HEK293T (cell line): ENCODE measurements around the gene PTPN2.

Experiments
- CTCF ChIA-PET: fragments of 350-600 bp; formaldehyde crosslinking; extraction: SDS; loops from one replicate; lab custom pipeline; 2021; ENCODE audit warnings: antibody characterized with exemption, inconsistent platforms; lab: Yijun Ruan, JAX
- POLR2A ChIA-PET: fragments of 350-600 bp; formaldehyde crosslinking; extraction: SDS; loops from one replicate; lab custom pipeline; 2020; ENCODE audit warnings: antibody characterized with exemption, inconsistent platforms; lab: Yijun Ruan, JAX
- DNase-seq: peaks from one replicate; pipeline ENCODE4 v3.0.0; 2012; ENCODE audit warnings: mixed read lengths; ENCODE audit errors: extremely low spot score
- ARNT ChIP-seq: fragments of 450-650 bp; IDR thresholded peaks from 2 replicates; pipeline ENCODE4 v1.6.1; 2017; ENCODE audit warnings: mild to moderate bottlenecking
- BHLHE40 ChIP-seq: fragments of 450-650 bp; IDR thresholded peaks from 2 replicates; pipeline ENCODE4 v1.6.1; 2016; ENCODE audit warnings: mild to moderate bottlenecking, moderate library complexity, borderline replicate concordance
- CTBP1 ChIP-seq: fragments of 450-650 bp; IDR thresholded peaks from 2 replicates; pipeline ENCODE4 v1.6.1; 2016; ENCODE audit warnings: borderline replicate concordance
- ELF4 ChIP-seq: fragments of 450-650 bp; IDR thresholded peaks from 2 replicates; pipeline ENCODE4 v1.6.1; 2017; ENCODE audit warnings: antibody characterized with exemption
- FOXA1 ChIP-seq: fragments of 450-650 bp; IDR thresholded peaks from 2 replicates; pipeline ENCODE4 v1.6.1; 2016; ENCODE audit warnings: mild to moderate bottlenecking
- FOXK2 ChIP-seq: fragments of 450-650 bp; IDR thresholded peaks from 2 replicates; pipeline ENCODE4 v1.6.1; 2016; ENCODE audit warnings: mild to moderate bottlenecking
- FOXM1 ChIP-seq: fragments of 450-650 bp; IDR thresholded peaks from 2 replicates; pipeline ENCODE4 v1.6.1; 2017; ENCODE audit warnings: mild to moderate bottlenecking, borderline replicate concordance
- HDGF ChIP-seq: fragments of 450-650 bp; IDR thresholded peaks from 2 replicates; pipeline ENCODE4 v1.6.1; 2017; ENCODE audit warnings: antibody characterized with exemption, borderline replicate concordance
- L3MBTL2 ChIP-seq: fragments of 450-650 bp; conservative IDR thresholded peaks from 2 replicates; pipeline ENCODE4 v1.6.1; 2016; ENCODE audit warnings: mild to moderate bottlenecking
- LEF1 ChIP-seq: fragments of 450-650 bp; IDR thresholded peaks from 2 replicates; pipeline ENCODE4 v1.6.1; 2017; ENCODE audit warnings: mild to moderate bottlenecking, borderline replicate concordance
- NFRKB ChIP-seq: fragments of 450-650 bp; IDR thresholded peaks from 2 replicates; pipeline ENCODE4 v1.6.1; 2016; ENCODE audit warnings: mild to moderate bottlenecking, moderate library complexity
- SP1 ChIP-seq: fragments of 450-650 bp; IDR thresholded peaks from 2 replicates; pipeline ENCODE4 v1.6.1; 2017
- SUZ12 ChIP-seq: fragments of 450-650 bp; IDR thresholded peaks from 2 replicates; pipeline ENCODE4 v1.6.1; 2016; ENCODE audit warnings: mild to moderate bottlenecking
- TARDBP ChIP-seq: fragments of 450-650 bp; IDR thresholded peaks from 2 replicates; pipeline ENCODE4 v1.6.1; 2016
- ZNF384 ChIP-seq: fragments of 450-650 bp; IDR thresholded peaks from 2 replicates; pipeline ENCODE4 v1.6.1; 2016
- TF ChIP-seq, protein P1 (sequence below): fragments of 450-650 bp; IDR thresholded peaks from 2 replicates; pipeline ENCODE4 v1.6.1; 2016

The PTPN2 gene

DNA sequence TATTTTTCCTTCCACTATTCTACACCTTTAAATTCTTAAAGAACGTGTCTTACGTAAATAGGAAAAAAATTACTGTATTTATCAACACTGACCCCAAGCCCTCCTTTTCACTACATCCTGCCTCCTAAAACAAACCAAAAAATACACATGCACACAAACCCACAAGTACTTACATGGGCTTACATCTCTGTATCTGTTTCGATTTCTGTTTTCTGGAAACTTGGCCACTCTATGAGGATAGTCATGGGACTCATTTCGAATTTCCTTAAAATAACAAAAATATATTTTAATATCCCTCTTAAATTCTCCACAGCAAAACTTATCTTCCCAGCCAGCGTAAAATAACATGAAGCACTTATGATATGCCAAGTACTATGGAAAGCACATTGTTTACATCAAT is 25.0 kb downstream of the PTPN2 start:
- TF ChIP-seq ZNF384 (no peak), HDGF (no peak), NFRKB (no peak), FOXK2 (no peak), TARDBP (no peak), FOXA1 (no peak), ARNT (no peak), FOXM1 (no peak), SP1 (no peak), BHLHE40 (no peak), SUZ12 (no peak), ELF4 (no peak), CTBP1 (no peak)
- TF ChIP-seq, protein P1, sequence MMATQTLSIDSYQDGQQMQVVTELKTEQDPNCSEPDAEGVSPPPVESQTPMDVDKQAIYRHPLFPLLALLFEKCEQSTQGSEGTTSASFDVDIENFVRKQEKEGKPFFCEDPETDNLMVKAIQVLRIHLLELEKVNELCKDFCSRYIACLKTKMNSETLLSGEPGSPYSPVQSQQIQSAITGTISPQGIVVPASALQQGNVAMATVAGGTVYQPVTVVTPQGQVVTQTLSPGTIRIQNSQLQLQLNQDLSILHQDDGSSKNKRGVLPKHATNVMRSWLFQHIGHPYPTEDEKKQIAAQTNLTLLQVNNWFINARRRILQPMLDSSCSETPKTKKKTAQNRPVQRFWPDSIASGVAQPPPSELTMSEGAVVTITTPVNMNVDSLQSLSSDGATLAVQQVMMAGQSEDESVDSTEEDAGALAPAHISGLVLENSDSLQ, result no peak
- ChIA-PET CTCF (interaction anchor here (0.6 kb wide), 1 partner anchor 310 kb away, joined by 3 read pairs; no protein-coding TSS in a partner anchor), POLR2A (no interaction called here)
- no peak for DNase-seq

DNA sequence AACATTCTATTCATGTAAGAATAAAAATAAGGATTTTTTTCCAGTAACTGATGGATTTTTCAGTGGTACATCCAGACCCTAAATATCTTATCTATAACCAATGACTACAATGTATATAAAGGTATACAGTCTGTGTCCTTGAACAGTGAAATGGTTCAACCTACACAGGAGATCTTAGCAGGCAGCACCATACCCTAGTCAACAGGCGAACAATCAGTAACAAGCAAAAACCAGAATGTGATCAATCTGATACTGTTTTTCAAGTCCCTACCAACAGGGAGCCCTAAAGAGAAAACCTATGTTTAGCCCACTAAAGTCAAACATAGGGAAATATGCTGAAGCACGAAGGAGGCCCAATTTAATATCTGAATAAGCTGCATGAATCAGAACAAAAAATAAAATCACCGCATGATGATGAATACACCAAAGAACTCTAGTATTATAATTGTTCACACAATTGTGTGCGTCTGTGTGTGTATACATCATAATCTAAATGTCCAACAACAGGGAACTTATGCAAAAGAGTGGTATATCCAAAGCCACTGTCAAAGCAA is 26.0 kb downstream of the PTPN2 start:
- TF ChIP-seq ARNT, result no peak
- CTCF ChIA-PET, result interaction anchor here (0.6 to 0.8 kb wide), 2 partner anchors 113 to 309 kb away, joined by 3 to 5 read pairs; no protein-coding TSS in a partner anchor
- POLR2A ChIA-PET, result no interaction called here
- DNase-seq, result no peak

DNA sequence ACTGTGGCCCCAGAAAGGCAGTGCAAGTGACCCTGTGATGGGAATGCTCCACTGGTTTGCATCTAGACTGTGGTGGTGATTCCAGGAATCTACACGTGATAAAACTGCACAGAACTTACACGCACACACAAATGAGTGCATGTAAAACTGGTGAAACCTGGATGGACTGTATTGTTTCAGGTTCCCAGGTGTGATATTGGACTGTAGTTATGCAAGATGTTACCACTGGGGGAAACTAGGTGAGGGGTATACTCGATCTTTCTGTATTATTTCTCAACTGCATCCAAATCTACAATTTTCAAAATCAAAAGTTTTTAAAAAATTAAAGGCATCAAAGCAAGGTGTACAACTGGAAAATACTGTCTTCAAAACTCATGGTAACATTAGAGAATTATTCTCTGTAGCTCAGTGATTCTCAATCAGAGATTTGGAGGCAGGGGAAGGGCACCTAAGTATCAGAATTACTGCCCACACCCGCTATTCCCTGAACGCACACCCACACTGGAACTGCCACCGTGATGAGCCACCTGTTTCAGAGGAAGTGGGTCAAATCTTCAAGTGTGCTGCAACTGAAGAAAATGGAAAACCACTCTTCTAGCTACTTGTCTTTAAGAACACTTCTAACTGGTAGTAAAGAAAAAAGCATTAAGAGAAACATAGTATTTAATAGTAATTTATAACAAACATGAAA is 26.7 kb downstream of the PTPN2 start:
- TF ChIP-seq ELF4, result no peak
- no peak for TF ChIP-seq TARDBP
- no peak for TF ChIP-seq HDGF
- no peak for TF ChIP-seq ARNT
- TF ChIP-seq, protein P1, result no peak
- no peak for TF ChIP-seq ZNF384
- no peak for TF ChIP-seq BHLHE40
- TF ChIP-seq FOXK2, result no peak
- no peak for TF ChIP-seq FOXA1
- POLR2A ChIA-PET, result interaction anchor here (0.8 kb wide), 1 partner anchor 26 kb away, joined by 3 read pairs; the partner anchor contains the start of gene PTPN2
- CTCF ChIA-PET, result interaction anchor here (0.8 kb wide), 1 partner anchor 112 kb away, joined by 5 read pairs; no protein-coding TSS in a partner anchor

DNA sequence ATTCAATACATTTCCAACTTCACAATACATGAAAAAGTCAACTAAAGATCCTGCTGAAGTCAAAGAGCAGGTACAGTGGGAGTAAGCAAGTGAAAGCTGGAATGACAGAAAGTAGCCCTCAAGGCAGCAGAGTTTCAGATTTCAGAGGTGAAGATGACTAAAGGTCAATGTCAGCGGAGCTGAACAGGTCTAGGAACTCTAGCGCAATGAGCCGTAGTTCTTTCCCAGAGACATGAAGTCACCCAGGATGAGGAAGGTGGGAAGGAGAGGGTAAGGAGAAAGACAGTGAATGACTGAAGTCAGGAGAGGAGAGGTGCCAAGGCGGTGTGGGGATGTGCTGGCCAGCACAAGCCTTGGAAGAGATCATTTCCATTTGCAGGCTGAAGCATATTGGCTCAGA is 28.1 kb downstream of the PTPN2 start:
- POLR2A ChIA-PET, result interaction anchor here (1.2 kb wide), 1 partner anchor 26 kb away, joined by 3 read pairs; no protein-coding TSS in a partner anchor
- DNase-seq, result no peak
- CTCF ChIA-PET, result no interaction called here
- no peak for TF ChIP-seq FOXM1
- TF ChIP-seq ZNF384, result no peak
- TF ChIP-seq CTBP1, result no peak
- TF ChIP-seq SP1, result no peak
- no peak for TF ChIP-seq ARNT
- TF ChIP-seq BHLHE40, result no peak
- TF ChIP-seq ELF4, result no peak
- no peak for TF ChIP-seq SUZ12
- TF ChIP-seq NFRKB, result no peak
- no peak for TF ChIP-seq HDGF
- TF ChIP-seq L3MBTL2, result no peak
- no peak for TF ChIP-seq FOXA1
- no peak for TF ChIP-seq FOXK2
- TF ChIP-seq LEF1, result no peak
- TF ChIP-seq, protein P1, result no peak
- no peak for TF ChIP-seq TARDBP

More for the DNA sequence above, 26.7 kb downstream of the PTPN2 start:
- no peak for DNase-seq

DNA sequence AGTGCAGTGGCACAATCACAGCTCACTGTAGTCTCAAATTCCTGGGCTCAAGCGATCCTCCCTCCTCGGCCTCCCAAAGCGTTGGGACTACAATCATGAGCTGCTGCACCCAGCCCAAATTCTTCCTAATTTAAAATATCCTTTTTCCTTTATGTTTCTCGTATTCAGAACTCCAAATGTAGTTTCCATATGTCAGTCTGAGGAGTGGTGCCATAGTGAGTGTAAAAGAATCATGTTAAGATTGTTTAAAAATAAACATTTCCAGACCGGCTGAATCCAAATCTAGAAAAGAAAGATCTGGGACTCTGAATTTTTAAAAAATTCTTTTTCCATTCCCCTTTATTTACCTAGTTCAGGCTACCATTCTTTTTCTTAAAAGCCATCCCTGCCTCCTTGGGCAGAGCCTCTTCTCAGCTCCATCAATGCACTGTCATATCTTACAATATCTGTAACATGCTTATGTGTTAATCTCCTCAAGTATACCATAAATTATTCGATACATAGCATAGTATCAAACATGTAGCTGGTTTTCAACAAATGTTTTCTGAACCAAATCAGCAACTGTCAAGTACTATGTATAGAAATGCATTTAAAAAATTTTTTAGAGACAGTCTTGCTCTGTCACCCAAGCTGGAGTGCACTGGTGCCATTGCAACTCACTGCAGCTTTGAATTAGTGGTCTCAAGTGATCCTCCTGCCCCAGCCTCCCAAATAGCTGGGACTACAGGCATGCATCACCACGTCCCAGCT is 31.3 kb downstream of the PTPN2 start:
- TF ChIP-seq, protein P1, result no peak
- no peak for TF ChIP-seq FOXK2
- TF ChIP-seq SP1, result no peak
- TF ChIP-seq ELF4, result no peak
- TF ChIP-seq TARDBP, result no peak
- no peak for TF ChIP-seq BHLHE40
- no peak for TF ChIP-seq ARNT
- TF ChIP-seq FOXA1, result no peak
- no peak for TF ChIP-seq FOXM1
- TF ChIP-seq LEF1, result no peak
- no peak for TF ChIP-seq L3MBTL2
- no peak for TF ChIP-seq HDGF
- no peak for TF ChIP-seq CTBP1
- TF ChIP-seq NFRKB, result no peak
- DNase-seq, result no peak
- ChIA-PET CTCF (no interaction called here), POLR2A (interaction anchor here (0.7 kb wide), 1 partner anchor 11 kb away, joined by 3 read pairs; no protein-coding TSS in a partner anchor)
